ENCODE results near the gene PRKACB. TPM values are rescaled to one million over a fixed set of nuclear protein-coding genes. Genes with fewer than 3 reads are reported as not detected.

PRKACB gene
- total and polyA plus RNA-seq, 2 of the 8 experiments (the other 6 are each of a cell fraction or from before 2014, with no cell fraction given) = 7.8 to 31.0 TPM

DNA sequence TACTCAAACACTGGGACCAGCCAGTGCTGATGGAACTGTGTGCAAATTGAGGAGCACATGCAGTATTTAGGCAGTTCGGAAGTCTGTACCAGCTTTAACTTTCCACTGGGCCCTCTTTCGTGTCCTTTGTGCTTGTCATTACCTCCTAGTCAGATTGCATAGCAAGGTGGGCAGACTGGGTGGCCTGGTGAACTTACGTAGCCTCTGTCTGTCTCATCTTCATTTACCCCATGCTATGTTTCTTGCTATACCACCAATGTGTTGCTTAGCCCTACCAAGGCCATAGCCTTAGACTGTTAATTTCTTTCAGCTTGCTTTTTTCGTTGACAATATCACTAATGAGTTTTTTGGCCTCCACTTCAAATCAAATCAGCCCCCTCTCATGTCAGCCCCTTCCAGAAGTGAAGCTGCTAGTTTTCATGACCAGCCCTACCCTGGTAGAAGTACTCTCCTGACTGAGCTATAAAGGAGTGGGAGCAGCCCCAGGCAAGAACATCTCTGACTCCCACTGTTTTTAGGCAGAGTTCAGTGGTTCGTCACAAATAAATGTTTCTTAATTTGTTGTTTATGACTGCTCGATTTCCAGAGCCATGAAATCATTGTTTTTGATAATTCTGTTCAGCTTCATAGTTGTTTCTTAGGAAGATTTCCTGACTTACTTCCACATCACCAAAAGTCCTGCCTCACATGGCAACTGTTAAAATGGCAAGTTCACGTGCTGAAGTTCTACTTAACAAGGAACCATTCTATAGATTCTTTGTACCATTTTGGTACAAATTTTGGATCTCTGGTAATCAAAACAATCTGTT lies 19.3 kb downstream of the PRKACB start:
- H3K9ac ChIP-seq (replicated peaks in 1 of 4; ENCODE audit: extremely low read depth in 1 of 4, low read depth in 3 of 4, low read length in 3 of 4) = no peak overlapping the region
- WGBS, 2 experiments (ENCODE audit: extremely low coverage in 1 of 2, insufficient coverage in 1 of 2, insufficient read length in 1 of 2, insufficient replicate concordance in 2 of 2, low coverage in 1 of 2, low lambda C conversion rate in 2 of 2, missing lambda C conversion rate in 1 of 2) = 89% methylated on average over 7 of the region's 7 CpGs; no CpG with 5 or more reads in 1 of the 2 experiments
- CTCF ChIA-PET (ENCODE audit: partially characterized antibody) = interaction anchor here (1.0 to 1.6 kb wide), 4 partner anchors 9 to 231 kb away, joined by 3 to 5 read pairs (median 4); no protein-coding TSS in a partner anchor

More for the DNA sequence above, 19.3 kb downstream of the PRKACB start:
- Histone ChIP-seq H2BK15ac (ENCODE audit: low read length) (no peak overlapping the region), H3K27me3 (replicated peaks in 1 of 4; ENCODE audit: control insufficient read depth in 3 of 4, extremely low read depth in 1 of 4, insufficient read depth in 3 of 4, low read length in 3 of 4) (no peaks in the 10 kb centered on the region), H3K23me2 (ENCODE audit: low read depth, low read length) (no peaks in the 10 kb centered on the region), H4K8ac (ENCODE audit: extremely low read depth, insufficient read depth, low read length) (no peak overlapping the region), H2BK12ac (ENCODE audit: low read depth, low read length) (no peak overlapping the region), H3K4me1 (replicated peaks in 1 of 4; ENCODE audit: control insufficient read depth in 3 of 4, insufficient read depth in 4 of 4, low read length in 3 of 4) (no peaks in the 10 kb centered on the region; a peak in 1 of 7 replicates), H2BK5ac (ENCODE audit: low read depth, low read length) (no peak overlapping the region), H2BK120ac (replicated peaks; ENCODE audit: low read depth, low read length) (no peak overlapping the region), H3K79me1 (ENCODE audit: low read depth, low read length) (no peaks in the 10 kb centered on the region), H4K5ac (ENCODE audit: insufficient read length, low read depth, low read length) (no peak overlapping the region), H3K18ac (ENCODE audit: extremely low read depth, low read length) (no peak overlapping the region), H4K91ac (replicated peaks; ENCODE audit: insufficient read length, low read length) (no peak overlapping the region), H3K36me3 (ENCODE audit: control insufficient read depth in 2 of 4, insufficient read depth in 4 of 4, low read length in 3 of 4) (no peaks in the 10 kb centered on the region; a peak in 1 of 8 replicates), H2AFZ (ENCODE audit: low read length) (no peak overlapping the region), H3K9me3 (ENCODE audit: insufficient read depth in 2 of 2, low read depth in 1 of 2, low read length in 1 of 2) (no peaks in the 10 kb centered on the region), H3K4me3 (ENCODE audit: extremely low read depth in 1 of 4, insufficient read depth in 2 of 4, low read depth in 3 of 4, low read length in 4 of 4) (no peak overlapping the region), H2AK5ac (ENCODE audit: low read depth, low read length) (no peak overlapping the region; the same call in 1 of the 2 replicates), H3K79me2 (ENCODE audit: control insufficient read depth in 1 of 2, insufficient read depth in 2 of 2, low read length in 2 of 2) (peaks cover 0 to 2% of the 10 kb centered on the region in 2 experiments; a peak in 1 of 4 replicates), H3K4me2 (ENCODE audit: insufficient read depth in 1 of 2, low read depth in 2 of 2, low read length in 2 of 2) (no peak overlapping the region), H3K14ac (ENCODE audit: insufficient read length) (no peak overlapping the region), H4K20me1 (replicated peaks in 1 of 2; ENCODE audit: control insufficient read depth in 1 of 2, insufficient read depth in 2 of 2, low read length in 2 of 2) (no peaks in the 10 kb centered on the region), H3K4ac (replicated peaks; ENCODE audit: insufficient read length, low read depth, low read length) (no peak overlapping the region), H2BK20ac (ENCODE audit: low read length) (no peak overlapping the region), H3K23ac (ENCODE audit: insufficient read length) (no peak overlapping the region), H3K27ac (ENCODE audit: low read depth, low read length) (no peak overlapping the region; the same call in 1 of the 2 replicates), H3K56ac (replicated peaks; ENCODE audit: insufficient read length, low read depth, low read length) (no peak overlapping the region)
- POLR2A ChIA-PET (ENCODE audit: partially characterized antibody) = interaction anchor here (0.7 kb wide), 1 partner anchor 121 kb away, joined by 3 read pairs; no protein-coding TSS in a partner anchor
- DNase-seq (ENCODE audit: low read depth in 1 of 2, low spot score in 2 of 2) (no peak), FAIRE-seq (no peak)
- TF ChIP-seq CHD2 (IDR thresholded peaks at IDR 0.05; ENCODE audit: low read length) (no peak), BCL11A (IDR thresholded peaks at IDR 0.05; ENCODE audit: low read depth in 2 of 2, low read length in 2 of 2) (no peak), KDM4A (IDR thresholded peaks at IDR 0.05; ENCODE audit: low read depth, low read length, severe bottlenecking) (no peak), YY1 (IDR thresholded peaks at IDR 0.05; ENCODE audit: low read depth, low read length) (no peak), SAP30 (IDR thresholded peaks at IDR 0.05; ENCODE audit: insufficient read depth, insufficient replicate concordance, low read length) (no peak), CHD1 (IDR thresholded peaks at IDR 0.05; ENCODE audit: low read depth, low read length) (no peak)

Data from H1 (cell line).